Adipose tissue (tissue), 3 donors: ENCODE measurements around the gene COL27A1. TPM values are rescaled to one million over a fixed set of nuclear protein-coding genes. Genes with fewer than 3 reads are reported as not detected.

Experiments
- H3K27ac ChIP-seq: one replicate; pipeline ENCODE4 v1.5.1; 2013; ENCODE audit warnings: low read depth, low read length
- WGBS, 3 donors: extraction: QIAGEN DNeasy Blood & Tissue Kit; methylation state at CpG; one replicate each; pipeline ENCODE4 v1.1.7; 2013; 5-methylcytosine and 5-hydroxymethylcytosine counted together
- polyA plus RNA-seq, 3 donors: library from polyadenylated mRNA; stranded (reverse); fragments of 200-250 nt; gene quantifications; one replicate each; pipeline ENCODE4 v1.2.3, GENCODE V29; 2013
- donor health status: healthy with polysubstance abuse.
- donor health status: Bipolar disorder and iron deficiency.
- donor health status: healthy.

The COL27A1 gene
- polyA plus RNA-seq, 3 donors = 9.3 to 20.6 (median 14.2) TPM

- H3K27ac ChIP-seq = no peak overlapping the region
- WGBS, 3 donors = 66 to 85% (median 75%) methylated on average over 5 of the region's 5 CpGs
These were observed 16.3 kb upstream of the COL27A1 start for GRCh38 chr9:114139071-114139470.

- no peak overlapping the region for H3K27ac ChIP-seq
- WGBS, 3 donors = 90 to 96% (median 91%) methylated on average over 2 of the region's 2 CpGs
These were observed 14.9 kb upstream of the COL27A1 start for GRCh38 chr9:114140401-114140800.

GRCh38 chr9:114140850-114141249 is 14.5 kb upstream of the COL27A1 start:
- H3K27ac ChIP-seq = no peak overlapping the region
- 58 to 67% (median 59%) methylated on average over 4 of the region's 4 CpGs for WGBS, 3 donors

GRCh38 chr9:114141553-114142402 is 13.6 kb upstream of the COL27A1 start:
- 32 to 58% (median 54%) methylated on average over 7 of the region's 7 CpGs for WGBS, 3 donors

GRCh38 chr9:114143234-114143633 is 12.1 kb upstream of the COL27A1 start:
- 93 to 98% (median 95%) methylated on average over 5 of the region's 5 CpGs for WGBS, 3 donors

More at GRCh38 chr9:114141553-114142402, 13.6 kb upstream of the COL27A1 start:
- no peak overlapping the region for H3K27ac ChIP-seq

GRCh38 chr9:114146735-114147134 is 8.6 kb upstream of the COL27A1 start:
- no peak overlapping the region for H3K27ac ChIP-seq
- 82 to 91% (median 89%) methylated on average over 6 of the region's 6 CpGs for whole genome bisulfite sequencing, 3 donors

More at GRCh38 chr9:114143234-114143633, 12.1 kb upstream of the COL27A1 start:
- H3K27ac ChIP-seq = no peak overlapping the region

- H3K27ac ChIP-seq = no peak overlapping the region
- WGBS, 3 donors = 95 to 99% (median 95%) methylated on average over 5 of the region's 5 CpGs
These were observed 6.2 kb upstream of the COL27A1 start for GRCh38 chr9:114149181-114149580.

GRCh38 chr9:114149765-114150340 is 5.5 kb upstream of the COL27A1 start:
- no peak overlapping the region for H3K27ac ChIP-seq
- 80 to 92% (median 88%) methylated on average over 4 of the region's 4 CpGs for WGBS, 3 donors

GRCh38 chr9:114150608-114151007 is 4.7 kb upstream of the COL27A1 start:
- 81 to 86% (median 82%) methylated on average over 8 of the region's 8 CpGs for WGBS, 3 donors
- H3K27ac ChIP-seq = no peak overlapping the region

GRCh38 chr9:114151426-114151956 is 3.8 kb upstream of the COL27A1 start:
- H3K27ac ChIP-seq = no peak overlapping the region
- WGBS, 3 donors = 49 to 74% (median 69%) methylated on average over 5 of the region's 5 CpGs

- WGBS, 3 donors = 1 to 2% (median 2%) methylated on average over 74 to 80 of the region's 80 CpGs
- no peak overlapping the region for H3K27ac ChIP-seq
These were observed 1.4 kb upstream of the COL27A1 start for GRCh38 chr9:114153761-114154599.

GRCh38 chr9:114154600-114155102 is 686 bp upstream of the COL27A1 start:
- 3 to 6% (median 4%) methylated on average over 23 of the region's 23 CpGs for WGBS, 3 donors
- H3K27ac ChIP-seq = no peak overlapping the region

GRCh38 chr9:114155995-114156656 is 789 bp downstream of the COL27A1 start:
- WGBS, 3 donors = 1% methylated on average over 39 to 57 of the region's 57 CpGs
- H3K27ac ChIP-seq = no peak overlapping the region

GRCh38 chr9:114156657-114157421 is 1.5 kb downstream of the COL27A1 start:
- H3K27ac ChIP-seq = no peak overlapping the region
- 45 to 49% (median 46%) methylated on average over 28 to 31 of the region's 31 CpGs for WGBS, 3 donors

GRCh38 chr9:114157516-114158176 is 2.3 kb downstream of the COL27A1 start:
- WGBS, 3 donors = 75 to 90% (median 77%) methylated on average over 9 of the region's 9 CpGs
- H3K27ac ChIP-seq = no peak overlapping the region

- no peak overlapping the region for H3K27ac ChIP-seq
- WGBS, 3 donors = 85 to 89% (median 87%) methylated on average over 10 of the region's 10 CpGs
These were observed 3.3 kb downstream of the COL27A1 start for GRCh38 chr9:114158482-114159130.
